Measurements from ENCODE around the gene MACROD2.

Gene MACROD2

DNA sequence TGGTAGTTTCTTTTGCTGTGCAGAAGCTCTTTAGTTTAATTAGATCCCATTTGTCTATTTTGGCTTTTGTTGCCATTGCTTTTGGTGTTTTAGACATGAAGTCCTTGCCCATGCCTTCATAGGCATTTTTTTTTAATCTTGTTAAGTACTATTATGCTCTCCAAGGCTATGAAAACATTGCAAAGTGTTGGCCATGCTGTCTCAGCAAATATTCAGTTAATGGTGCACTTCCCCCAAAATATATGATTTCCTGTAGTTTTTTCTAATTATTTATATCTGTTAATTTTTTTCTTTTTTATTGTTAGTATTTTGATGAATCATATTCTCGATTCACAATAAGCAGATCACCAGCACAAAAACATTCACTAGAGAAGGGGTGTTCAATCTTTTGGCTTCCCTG is 1148.2 kb downstream of the MACROD2 start:
- TF ChIP-seq, protein P1, sequence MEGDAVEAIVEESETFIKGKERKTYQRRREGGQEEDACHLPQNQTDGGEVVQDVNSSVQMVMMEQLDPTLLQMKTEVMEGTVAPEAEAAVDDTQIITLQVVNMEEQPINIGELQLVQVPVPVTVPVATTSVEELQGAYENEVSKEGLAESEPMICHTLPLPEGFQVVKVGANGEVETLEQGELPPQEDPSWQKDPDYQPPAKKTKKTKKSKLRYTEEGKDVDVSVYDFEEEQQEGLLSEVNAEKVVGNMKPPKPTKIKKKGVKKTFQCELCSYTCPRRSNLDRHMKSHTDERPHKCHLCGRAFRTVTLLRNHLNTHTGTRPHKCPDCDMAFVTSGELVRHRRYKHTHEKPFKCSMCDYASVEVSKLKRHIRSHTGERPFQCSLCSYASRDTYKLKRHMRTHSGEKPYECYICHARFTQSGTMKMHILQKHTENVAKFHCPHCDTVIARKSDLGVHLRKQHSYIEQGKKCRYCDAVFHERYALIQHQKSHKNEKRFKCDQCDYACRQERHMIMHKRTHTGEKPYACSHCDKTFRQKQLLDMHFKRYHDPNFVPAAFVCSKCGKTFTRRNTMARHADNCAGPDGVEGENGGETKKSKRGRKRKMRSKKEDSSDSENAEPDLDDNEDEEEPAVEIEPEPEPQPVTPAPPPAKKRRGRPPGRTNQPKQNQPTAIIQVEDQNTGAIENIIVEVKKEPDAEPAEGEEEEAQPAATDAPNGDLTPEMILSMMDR (IDR thresholded peaks at IDR 0.05; ENCODE audit: control insufficient read depth, insufficient read depth, low read depth, low read length, missing control alignments): no peak
- no peak for DNase-seq (ENCODE audit: low read depth)
- H3K4me3 ChIP-seq (ENCODE audit: control insufficient read depth, low read depth, low read length): no peak overlapping the region

- no peak overlapping the region for H3K4me3 ChIP-seq (ENCODE audit: control insufficient read depth, low read depth, low read length)
- TF ChIP-seq, protein P1 (IDR thresholded peaks at IDR 0.05; ENCODE audit: control insufficient read depth, insufficient read depth, low read depth, low read length, missing control alignments): no peak
- DNase-seq (ENCODE audit: low read depth): no peak
Observed at GRCh38 chr20:15144916-15145315, 1149.6 kb downstream of the MACROD2 start.

- TF ChIP-seq, protein P1 (IDR thresholded peaks at IDR 0.05; ENCODE audit: control insufficient read depth, insufficient read depth, low read depth, low read length, missing control alignments): no peak
- no peak for DNase-seq (ENCODE audit: low read depth)
Observed at GRCh38 chr20:15146948-15147347, 1151.6 kb downstream of the MACROD2 start.

GRCh38 chr20:15154070-15154469 is 1158.8 kb downstream of the MACROD2 start:
- no peak overlapping the region for H3K4me3 ChIP-seq (ENCODE audit: control insufficient read depth, low read depth, low read length)
- DNase-seq (ENCODE audit: low read depth): no peak
- TF ChIP-seq, protein P1 (IDR thresholded peaks at IDR 0.05; ENCODE audit: control insufficient read depth, insufficient read depth, low read depth, low read length, missing control alignments): no peak

More at GRCh38 chr20:15146948-15147347, 1151.6 kb downstream of the MACROD2 start:
- H3K4me3 ChIP-seq (ENCODE audit: control insufficient read depth, low read depth, low read length): no peak overlapping the region

DNA sequence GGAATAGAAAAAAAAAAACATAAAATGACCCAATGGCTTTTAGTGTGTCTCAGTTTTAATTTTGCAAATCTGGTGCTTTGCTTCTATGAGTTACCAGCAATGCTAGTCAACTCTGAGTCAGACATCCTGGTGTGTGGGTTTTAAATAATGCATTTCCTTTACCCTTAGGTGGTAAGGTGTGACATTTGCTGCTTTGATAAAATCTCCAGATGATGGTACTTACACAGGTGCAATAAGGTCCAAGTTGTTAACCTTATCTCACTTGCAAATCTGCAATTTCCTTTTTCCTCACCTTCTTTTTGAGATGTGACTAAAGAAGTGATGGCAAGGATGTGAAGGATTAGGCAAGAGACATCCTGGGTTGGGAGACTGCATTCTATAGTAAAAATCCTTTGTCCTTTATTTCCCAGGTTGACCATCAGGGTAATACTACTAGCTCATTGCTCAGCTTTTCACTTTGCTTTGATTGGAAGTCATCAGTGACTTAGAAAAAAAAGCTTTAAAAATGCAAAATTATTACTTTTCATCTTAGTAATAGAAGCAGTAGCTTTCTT is 1160.6 kb downstream of the MACROD2 start:
- no peak for DNase-seq (ENCODE audit: low read depth)
- TF ChIP-seq, protein P1 (IDR thresholded peaks at IDR 0.05; ENCODE audit: control insufficient read depth, insufficient read depth, low read depth, low read length, missing control alignments): no peak
- H3K4me3 ChIP-seq (ENCODE audit: control insufficient read depth, low read depth, low read length): no peak overlapping the region

DNA sequence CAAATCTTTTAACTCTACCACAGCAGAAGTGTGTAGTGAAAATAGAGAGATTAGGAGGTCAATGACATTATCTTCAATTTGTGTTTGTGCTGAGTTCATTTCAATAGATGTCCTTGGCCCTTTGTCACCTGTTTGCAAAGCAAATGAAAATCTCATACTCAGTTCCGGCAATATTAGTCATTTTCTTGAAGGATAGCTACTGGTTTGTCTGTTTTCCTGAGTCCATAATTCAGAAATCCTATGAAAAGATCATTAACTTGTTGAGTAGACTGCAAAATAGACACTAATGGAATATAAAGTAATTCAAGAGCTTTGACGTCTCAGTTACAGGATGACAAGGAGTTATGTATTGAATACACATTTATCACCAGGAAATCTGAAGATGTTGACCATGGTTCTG is 1163.2 kb downstream of the MACROD2 start:
- no peak overlapping the region for H3K4me3 ChIP-seq (ENCODE audit: control insufficient read depth, low read depth, low read length)
- DNase-seq (ENCODE audit: low read depth): no peak
- TF ChIP-seq, protein P1 (IDR thresholded peaks at IDR 0.05; ENCODE audit: control insufficient read depth, insufficient read depth, low read depth, low read length, missing control alignments): no peak
